HTR-8/SVneo (cell line): ENCODE results near the gene ARL5A.

Source experiments
- DNase-seq: peaks from one replicate; pipeline ENCODE4 v3.0.0; 2011; ENCODE audit warnings: low spot score, mixed read lengths; ENCODE audit not compliant: insufficient read length
- FAIRE-seq: peaks from 2 replicates; lab custom pipeline; 2011; peaks lifted over from hg19 to GRCh38; lab: Jason Lieb, UNC

ARL5A gene

GRCh38 chr2:151841047-151841424 lies 12.8 kb upstream of the ARL5A start:
- no peak for DNase-seq
- FAIRE-seq: no peak

GRCh38 chr2:151840216-151841046 lies 12.2 kb upstream of the ARL5A start:
- FAIRE-seq: no peak
- DNase-seq: no peak

GRCh38 chr2:151837926-151838325 lies 9.7 kb upstream of the ARL5A start:
- no peak for FAIRE-seq
- DNase-seq: no peak

GRCh38 chr2:151833984-151834383 lies 5.8 kb upstream of the ARL5A start:
- no peak for DNase-seq
- no peak for FAIRE-seq

- DNase-seq (no peak), FAIRE-seq (no peak)
Observed at GRCh38 chr2:151830961-151831360, 2.7 kb upstream of the ARL5A start.

GRCh38 chr2:151828890-151829324 lies 686 bp upstream of the ARL5A start:
- FAIRE-seq (no peak), DNase-seq (no peak)

- no peak for FAIRE-seq
- no peak for DNase-seq
Observed at GRCh38 chr2:151827564-151828142, 568 bp downstream of the ARL5A start.

- DNase-seq: no peak
- no peak for FAIRE-seq
Observed at GRCh38 chr2:151826737-151827157, 1.5 kb downstream of the ARL5A start.

- FAIRE-seq: no peak
- DNase-seq: no peak
Observed at GRCh38 chr2:151824886-151825285, 3.3 kb downstream of the ARL5A start.

GRCh38 chr2:151823651-151824050 lies 4.6 kb downstream of the ARL5A start:
- no peak for DNase-seq
- FAIRE-seq: no peak

- no peak for DNase-seq
- no peak for FAIRE-seq
Observed at GRCh38 chr2:151819920-151820319, 8.3 kb downstream of the ARL5A start.

- DNase-seq (no peak), FAIRE-seq (no peak)
Observed at GRCh38 chr2:151817929-151818328, 10.3 kb downstream of the ARL5A start.

GRCh38 chr2:151816843-151817242 lies 11.4 kb downstream of the ARL5A start:
- DNase-seq (no peak), FAIRE-seq (no peak)

- FAIRE-seq: no peak
- DNase-seq: no peak
Observed at GRCh38 chr2:151815821-151816489, 12.3 kb downstream of the ARL5A start.

GRCh38 chr2:151810489-151810888 lies 17.7 kb downstream of the ARL5A start:
- DNase-seq (no peak), FAIRE-seq (no peak)

- no peak for DNase-seq
- FAIRE-seq: no peak
Observed at GRCh38 chr2:151809073-151809383, 19.2 kb downstream of the ARL5A start.

GRCh38 chr2:151808258-151809072 lies 19.8 kb downstream of the ARL5A start:
- no peak for FAIRE-seq

GRCh38 chr2:151805961-151806360 lies 22.3 kb downstream of the ARL5A start:
- DNase-seq (no peak), FAIRE-seq (no peak)

More at GRCh38 chr2:151808258-151809072, 19.8 kb downstream of the ARL5A start:
- no peak for DNase-seq

- DNase-seq (no peak), FAIRE-seq (no peak)
Observed at GRCh38 chr2:151805343-151805742, 22.9 kb downstream of the ARL5A start.

GRCh38 chr2:151803811-151804210 lies 24.4 kb downstream of the ARL5A start:
- FAIRE-seq (no peak), DNase-seq (no peak)

GRCh38 chr2:151802315-151802714 lies 25.9 kb downstream of the ARL5A start:
- DNase-seq: no peak
- FAIRE-seq: no peak
